GM23338 (cell line): ENCODE results near the gene SUSD3. TPM values are rescaled to one million over a fixed set of nuclear protein-coding genes. Genes with fewer than 3 reads are reported as not detected.
"Not testable (repeated sequence)": the region's sequence is repeated elsewhere in the genome, so short reads cannot be mapped to it uniquely, and the experiment has no call there.

Experiments used
- ATAC-seq: fragments of 200-7000 bp; cut with Tn5 transposase; 3 replicates; pipeline ENCODE4 v1.9.1; 2020
- DNase-seq: peaks from one replicate; pipeline ENCODE4 v3.0.0-alpha.2; 2015; ENCODE audit warnings: low spot score
- H2AFZ ChIP-seq: fragments of 200-600 bp; sonication (generic); 2 replicates; pipeline ENCODE4 v1.8.0; 2016; ENCODE audit warnings: antibody characterized with exemption, mild to moderate bottlenecking, moderate library complexity
- H3F3A ChIP-seq: fragments of 200-600 bp; sonication (generic); replicated peaks from 2 replicates; pipeline ENCODE4 v1.8.0; 2017; ENCODE audit warnings: antibody characterized with exemption, mixed run types, low read depth
- H3K27ac ChIP-seq: fragments of 200-600 bp; sonication (generic); 2 replicates; pipeline ENCODE4 v1.6.1; 2016; ENCODE audit warnings: low read depth
- H3K27me3 ChIP-seq: fragments of 200-600 bp; sonication (generic); 2 replicates; pipeline ENCODE4 v1.8.0; 2016; ENCODE audit warnings: mild to moderate bottlenecking, mixed run types, moderate library complexity; ENCODE audit not compliant: insufficient read depth
- H3K36me3 ChIP-seq: fragments of 200-600 bp; sonication (generic); 2 replicates; pipeline ENCODE4 v1.8.0; 2016; ENCODE audit warnings: mild to moderate bottlenecking; ENCODE audit not compliant: insufficient read depth
- H3K4me1 ChIP-seq: fragments of 200-600 bp; sonication (generic); 2 replicates; pipeline ENCODE4 v1.8.0; 2016; ENCODE audit warnings: mild to moderate bottlenecking, moderate library complexity; ENCODE audit not compliant: insufficient read depth
- H3K4me2 ChIP-seq: fragments of 200-600 bp; sonication (generic); 2 replicates; pipeline ENCODE4 v1.7.1; 2017; ENCODE audit warnings: mixed run types
- H3K4me3 ChIP-seq: fragments of 200-600 bp; sonication (generic); 2 replicates; pipeline ENCODE4 v1.6.1; 2016; ENCODE audit warnings: mixed run types
- H3K79me2 ChIP-seq: fragments of 200-600 bp; sonication (generic); replicated peaks from 2 replicates; pipeline ENCODE4 v1.8.0; 2017; ENCODE audit warnings: mild to moderate bottlenecking; ENCODE audit not compliant: insufficient read depth
- H3K9me2 ChIP-seq: fragments of 200-600 bp; sonication (generic); 2 replicates; pipeline ENCODE4 v1.8.0; 2017; ENCODE audit not compliant: insufficient read depth
- H4K20me1 ChIP-seq: fragments of 200-600 bp; sonication (generic); replicated peaks from 2 replicates; pipeline ENCODE4 v1.8.0; 2017; ENCODE audit warnings: mild to moderate bottlenecking; ENCODE audit not compliant: insufficient read depth
- H3K27ac Mint-ChIP-seq: 2 replicates; pipeline ENCODE4 v1.8.0; 2020; ENCODE audit warnings: inconsistent platforms, mild to moderate bottlenecking, moderate library complexity, mixed read lengths
- H3K27me3 Mint-ChIP-seq: 3 replicates; pipeline ENCODE4 v1.8.0; 2022; ENCODE audit warnings: low read depth, mild to moderate bottlenecking, moderate library complexity, mixed read lengths, inconsistent platforms; ENCODE audit not compliant: insufficient read depth, poor library complexity
- H3K36me3 Mint-ChIP-seq: 3 replicates; pipeline ENCODE4 v1.8.0; 2021; ENCODE audit warnings: low read depth, mild to moderate bottlenecking, inconsistent platforms, moderate library complexity, mixed read lengths
- H3K4me1 Mint-ChIP-seq: 3 replicates; pipeline ENCODE4 v1.8.0; 2020; ENCODE audit warnings: mild to moderate bottlenecking, inconsistent platforms, mixed read lengths
- H3K4me3 Mint-ChIP-seq: 3 replicates; pipeline ENCODE4 v1.8.0; 2021; ENCODE audit warnings: moderate library complexity, mild to moderate bottlenecking, inconsistent platforms, mixed read lengths
- H3K9me3 Mint-ChIP-seq: 3 replicates; pipeline ENCODE4 v1.8.0; 2020; ENCODE audit warnings: moderate library complexity, mild to moderate bottlenecking, inconsistent platforms, mixed read lengths
- CREB1 ChIP-seq: fragments of 250-450 bp; sonication (Bioruptor Pico); IDR thresholded peaks from 2 replicates; pipeline ENCODE4 v1.5.0; 2020; ENCODE audit warnings: low read depth, mild to moderate bottlenecking, moderate library complexity
- EZH2phosphoT487 ChIP-seq: fragments of 200-600 bp; sonication (generic); IDR thresholded peaks from one replicate; pipeline ENCODE4 v1.8.1; 2018; ENCODE audit warnings: antibody characterized with exemption; ENCODE audit not compliant: unreplicated experiment
- JUNB ChIP-seq: IDR thresholded peaks from one replicate; pipeline ENCODE4 v1.6.1; 2016; ENCODE audit warnings: antibody characterized with exemption; ENCODE audit not compliant: unreplicated experiment
- NANOG ChIP-seq: IDR thresholded peaks from 2 replicates; pipeline ENCODE4 v1.6.1; 2016; ENCODE audit warnings: antibody characterized with exemption, borderline replicate concordance
- POLR2AphosphoS5 ChIP-seq: IDR thresholded peaks from 2 replicates; pipeline ENCODE4 v1.6.1; 2016; ENCODE audit warnings: antibody characterized with exemption, low read depth
- STAT1 ChIP-seq: IDR thresholded peaks from one replicate; pipeline ENCODE4 v1.6.1; 2016; ENCODE audit warnings: antibody characterized with exemption; ENCODE audit not compliant: unreplicated experiment
- ZNF114 ChIP-seq: fragments of 250-450 bp; sonication (Bioruptor Pico); IDR thresholded peaks from 2 replicates; pipeline ENCODE4 v1.5.0; 2020; ENCODE audit warnings: mild to moderate bottlenecking, moderate library complexity
- ZNF331 ChIP-seq: fragments of 250-450 bp; sonication (Bioruptor Pico); IDR thresholded peaks from 2 replicates; pipeline ENCODE4 v1.5.0; 2020; ENCODE audit warnings: low read depth, mild to moderate bottlenecking, moderate library complexity
- polyA plus RNA-seq: library from polyadenylated mRNA; unstranded; fragments of >200 nt; fragmentation: Nextera tagmentation; extraction: Ambion mirVana; gene quantifications from 2 replicates; pipeline ENCODE4 v1.2.1, GENCODE V29; 2016
- total RNA-seq: library from RNA; depleted of rRNA; stranded (reverse); fragments of >200 nt; shearing (Covaris generic); gene quantifications from 2 replicates; pipeline ENCODE4 v1.2.3, GENCODE V29; 2014
- TF ChIP-seq, protein P1 (sequence below): fragments of 250-450 bp; sonication (Bioruptor Pico); IDR thresholded peaks from 2 replicates; pipeline ENCODE4 v1.5.0; 2020; ENCODE audit warnings: mild to moderate bottlenecking, moderate library complexity
- TF ChIP-seq, protein P2 (sequence below): IDR thresholded peaks from 2 replicates; pipeline ENCODE4 v1.6.1; 2016; ENCODE audit warnings: antibody characterized with exemption
- TF ChIP-seq, protein P3 (sequence below): IDR thresholded peaks from one replicate; pipeline ENCODE4 v1.6.1; 2018; ENCODE audit warnings: antibody characterized with exemption; ENCODE audit not compliant: unreplicated experiment

Gene SUSD3
- total and polyA plus RNA-seq, 2 experiments from 2014 or later: 6.9 to 20.1 TPM

DNA sequence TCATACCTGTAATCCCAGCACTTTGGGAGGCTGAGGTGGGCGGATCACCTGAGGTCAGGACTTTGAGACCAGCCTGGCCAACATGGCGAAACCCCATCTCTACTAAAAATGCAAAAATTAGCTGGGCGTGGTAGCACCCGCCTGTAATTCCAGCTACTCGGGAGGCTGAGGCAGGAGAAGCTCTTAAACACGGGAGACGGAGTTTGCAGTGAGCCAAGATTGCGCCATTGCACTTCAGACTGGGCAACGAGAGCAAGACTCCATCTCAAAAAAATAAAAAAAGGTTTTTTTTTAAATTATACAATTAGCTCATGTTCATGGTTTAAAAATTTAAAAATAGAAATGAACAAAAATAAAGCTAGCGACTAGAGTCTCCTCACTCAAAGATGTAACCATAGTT is 43.3 kb upstream of the SUSD3 start:
- not testable (repeated sequence) for ATAC-seq, H4K20me1 ChIP-seq, H3K4me3 Mint-ChIP-seq, H3K4me1 ChIP-seq, H3K36me3 Mint-ChIP-seq, H3K4me2 ChIP-seq, H3K27me3 Mint-ChIP-seq, H2AFZ ChIP-seq, H3K4me3 ChIP-seq, H3K27ac Mint-ChIP-seq, H3K79me2 ChIP-seq, H3K9me3 Mint-ChIP-seq, H3K9me2 ChIP-seq, H3F3A ChIP-seq, H3K27me3 ChIP-seq, DNase-seq, H3K27ac ChIP-seq, H3K36me3 ChIP-seq
- H3K4me1 Mint-ChIP-seq: peaks cover 22% of the 10 kb centered on the region; the same call in 2 of the 3 replicates

DNA sequence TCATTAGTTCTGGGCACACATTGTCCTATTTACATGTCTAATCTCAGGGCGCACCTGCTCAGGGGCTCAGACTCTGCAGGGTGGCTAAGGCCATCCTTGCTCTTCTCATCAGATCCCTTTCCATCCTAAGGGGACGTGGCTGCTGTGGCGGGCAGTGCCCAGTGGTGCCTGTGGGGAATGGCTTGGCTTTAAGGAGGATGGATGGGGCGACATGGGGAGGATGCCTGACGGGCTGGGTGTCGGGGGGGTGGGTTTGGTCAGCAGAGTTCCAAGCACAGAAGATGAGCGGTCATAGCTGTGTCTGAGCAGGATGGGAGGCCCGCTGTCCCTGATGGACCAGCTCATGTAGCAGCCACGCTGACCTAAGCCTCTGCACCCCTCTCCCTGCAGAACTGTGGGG is 40.9 kb upstream of the SUSD3 start:
- Histone ChIP-seq H3K36me3 (no peaks in the 10 kb centered on the region), H3K4me1 (no peaks in the 10 kb centered on the region; the same call in 1 of the 2 replicates), H3K27ac (no peak overlapping the region), H3K79me2 (no peaks in the 10 kb centered on the region), H3K27me3 (no peaks in the 10 kb centered on the region), H4K20me1 (no peaks in the 10 kb centered on the region), H2AFZ (no peak overlapping the region), H3F3A (no peaks in the 10 kb centered on the region), H3K4me3 (no peak overlapping the region), H3K4me2 (no peak overlapping the region), H3K9me2 (no peaks in the 10 kb centered on the region)
- ATAC-seq (no peak), DNase-seq (no peak)
- H3K4me3 Mint-ChIP-seq: no peak overlapping the region
- no peaks in the 10 kb centered on the region for H3K9me3 Mint-ChIP-seq
- peaks cover 22% of the 10 kb centered on the region; the same call in 2 of the 3 replicates for H3K4me1 Mint-ChIP-seq
- peaks cover 6% of the 10 kb centered on the region for H3K27me3 Mint-ChIP-seq
- H3K36me3 Mint-ChIP-seq: no peaks in the 10 kb centered on the region
- H3K27ac Mint-ChIP-seq: no peak overlapping the region
- no peak for TF ChIP-seq CREB1 (CRISPR knock-in tag)
- no peak for TF ChIP-seq ZNF331 (CRISPR knock-in tag)
- TF ChIP-seq, protein P1, sequence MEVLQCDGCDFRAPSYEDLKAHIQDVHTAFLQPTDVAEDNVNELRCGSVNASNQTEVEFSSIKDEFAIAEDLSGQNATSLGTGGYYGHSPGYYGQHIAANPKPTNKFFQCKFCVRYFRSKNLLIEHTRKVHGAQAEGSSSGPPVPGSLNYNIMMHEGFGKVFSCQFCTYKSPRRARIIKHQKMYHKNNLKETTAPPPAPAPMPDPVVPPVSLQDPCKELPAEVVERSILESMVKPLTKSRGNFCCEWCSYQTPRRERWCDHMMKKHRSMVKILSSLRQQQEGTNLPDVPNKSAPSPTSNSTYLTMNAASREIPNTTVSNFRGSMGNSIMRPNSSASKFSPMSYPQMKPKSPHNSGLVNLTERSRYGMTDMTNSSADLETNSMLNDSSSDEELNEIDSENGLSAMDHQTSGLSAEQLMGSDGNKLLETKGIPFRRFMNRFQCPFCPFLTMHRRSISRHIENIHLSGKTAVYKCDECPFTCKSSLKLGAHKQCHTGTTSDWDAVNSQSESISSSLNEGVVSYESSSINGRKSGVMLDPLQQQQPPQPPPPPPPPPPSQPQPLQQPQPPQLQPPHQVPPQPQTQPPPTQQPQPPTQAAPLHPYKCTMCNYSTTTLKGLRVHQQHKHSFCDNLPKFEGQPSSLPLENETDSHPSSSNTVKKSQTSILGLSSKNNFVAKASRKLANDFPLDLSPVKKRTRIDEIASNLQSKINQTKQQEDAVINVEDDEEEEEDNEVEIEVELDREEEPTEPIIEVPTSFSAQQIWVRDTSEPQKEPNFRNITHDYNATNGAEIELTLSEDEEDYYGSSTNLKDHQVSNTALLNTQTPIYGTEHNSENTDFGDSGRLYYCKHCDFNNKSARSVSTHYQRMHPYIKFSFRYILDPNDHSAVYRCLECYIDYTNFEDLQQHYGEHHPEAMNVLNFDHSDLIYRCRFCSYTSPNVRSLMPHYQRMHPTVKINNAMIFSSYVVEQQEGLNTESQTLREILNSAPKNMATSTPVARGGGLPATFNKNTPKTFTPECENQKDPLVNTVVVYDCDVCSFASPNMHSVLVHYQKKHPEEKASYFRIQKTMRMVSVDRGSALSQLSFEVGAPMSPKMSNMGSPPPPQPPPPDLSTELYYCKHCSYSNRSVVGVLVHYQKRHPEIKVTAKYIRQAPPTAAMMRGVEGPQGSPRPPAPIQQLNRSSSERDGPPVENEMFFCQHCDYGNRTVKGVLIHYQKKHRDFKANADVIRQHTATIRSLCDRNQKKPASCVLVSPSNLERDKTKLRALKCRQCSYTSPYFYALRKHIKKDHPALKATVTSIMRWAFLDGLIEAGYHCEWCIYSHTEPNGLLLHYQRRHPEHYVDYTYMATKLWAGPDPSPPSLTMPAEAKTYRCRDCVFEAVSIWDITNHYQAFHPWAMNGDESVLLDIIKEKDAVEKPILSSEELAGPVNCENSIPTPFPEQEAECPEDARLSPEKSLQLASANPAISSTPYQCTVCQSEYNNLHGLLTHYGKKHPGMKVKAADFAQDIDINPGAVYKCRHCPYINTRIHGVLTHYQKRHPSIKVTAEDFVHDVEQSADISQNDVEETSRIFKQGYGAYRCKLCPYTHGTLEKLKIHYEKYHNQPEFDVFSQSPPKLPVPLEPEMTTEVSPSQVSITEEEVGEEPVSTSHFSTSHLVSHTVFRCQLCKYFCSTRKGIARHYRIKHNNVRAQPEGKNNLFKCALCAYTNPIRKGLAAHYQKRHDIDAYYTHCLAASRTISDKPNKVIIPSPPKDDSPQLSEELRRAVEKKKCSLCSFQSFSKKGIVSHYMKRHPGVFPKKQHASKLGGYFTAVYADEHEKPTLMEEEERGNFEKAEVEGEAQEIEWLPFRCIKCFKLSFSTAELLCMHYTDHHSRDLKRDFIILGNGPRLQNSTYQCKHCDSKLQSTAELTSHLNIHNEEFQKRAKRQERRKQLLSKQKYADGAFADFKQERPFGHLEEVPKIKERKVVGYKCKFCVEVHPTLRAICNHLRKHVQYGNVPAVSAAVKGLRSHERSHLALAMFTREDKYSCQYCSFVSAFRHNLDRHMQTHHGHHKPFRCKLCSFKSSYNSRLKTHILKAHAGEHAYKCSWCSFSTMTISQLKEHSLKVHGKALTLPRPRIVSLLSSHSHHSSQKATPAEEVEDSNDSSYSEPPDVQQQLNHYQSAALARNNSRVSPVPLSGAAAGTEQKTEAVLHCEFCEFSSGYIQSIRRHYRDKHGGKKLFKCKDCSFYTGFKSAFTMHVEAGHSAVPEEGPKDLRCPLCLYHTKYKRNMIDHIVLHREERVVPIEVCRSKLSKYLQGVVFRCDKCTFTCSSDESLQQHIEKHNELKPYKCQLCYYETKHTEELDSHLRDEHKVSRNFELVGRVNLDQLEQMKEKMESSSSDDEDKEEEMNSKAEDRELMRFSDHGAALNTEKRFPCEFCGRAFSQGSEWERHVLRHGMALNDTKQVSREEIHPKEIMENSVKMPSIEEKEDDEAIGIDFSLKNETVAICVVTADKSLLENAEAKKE (CRISPR knock-in tag): no peak
- no peak for TF ChIP-seq EZH2phosphoT487
- no peak for TF ChIP-seq JUNB
- TF ChIP-seq STAT1: no peak
- TF ChIP-seq, protein P2, sequence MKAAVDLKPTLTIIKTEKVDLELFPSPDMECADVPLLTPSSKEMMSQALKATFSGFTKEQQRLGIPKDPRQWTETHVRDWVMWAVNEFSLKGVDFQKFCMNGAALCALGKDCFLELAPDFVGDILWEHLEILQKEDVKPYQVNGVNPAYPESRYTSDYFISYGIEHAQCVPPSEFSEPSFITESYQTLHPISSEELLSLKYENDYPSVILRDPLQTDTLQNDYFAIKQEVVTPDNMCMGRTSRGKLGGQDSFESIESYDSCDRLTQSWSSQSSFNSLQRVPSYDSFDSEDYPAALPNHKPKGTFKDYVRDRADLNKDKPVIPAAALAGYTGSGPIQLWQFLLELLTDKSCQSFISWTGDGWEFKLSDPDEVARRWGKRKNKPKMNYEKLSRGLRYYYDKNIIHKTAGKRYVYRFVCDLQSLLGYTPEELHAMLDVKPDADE: no peak
- no peak for TF ChIP-seq POLR2AphosphoS5
- TF ChIP-seq, protein P3, sequence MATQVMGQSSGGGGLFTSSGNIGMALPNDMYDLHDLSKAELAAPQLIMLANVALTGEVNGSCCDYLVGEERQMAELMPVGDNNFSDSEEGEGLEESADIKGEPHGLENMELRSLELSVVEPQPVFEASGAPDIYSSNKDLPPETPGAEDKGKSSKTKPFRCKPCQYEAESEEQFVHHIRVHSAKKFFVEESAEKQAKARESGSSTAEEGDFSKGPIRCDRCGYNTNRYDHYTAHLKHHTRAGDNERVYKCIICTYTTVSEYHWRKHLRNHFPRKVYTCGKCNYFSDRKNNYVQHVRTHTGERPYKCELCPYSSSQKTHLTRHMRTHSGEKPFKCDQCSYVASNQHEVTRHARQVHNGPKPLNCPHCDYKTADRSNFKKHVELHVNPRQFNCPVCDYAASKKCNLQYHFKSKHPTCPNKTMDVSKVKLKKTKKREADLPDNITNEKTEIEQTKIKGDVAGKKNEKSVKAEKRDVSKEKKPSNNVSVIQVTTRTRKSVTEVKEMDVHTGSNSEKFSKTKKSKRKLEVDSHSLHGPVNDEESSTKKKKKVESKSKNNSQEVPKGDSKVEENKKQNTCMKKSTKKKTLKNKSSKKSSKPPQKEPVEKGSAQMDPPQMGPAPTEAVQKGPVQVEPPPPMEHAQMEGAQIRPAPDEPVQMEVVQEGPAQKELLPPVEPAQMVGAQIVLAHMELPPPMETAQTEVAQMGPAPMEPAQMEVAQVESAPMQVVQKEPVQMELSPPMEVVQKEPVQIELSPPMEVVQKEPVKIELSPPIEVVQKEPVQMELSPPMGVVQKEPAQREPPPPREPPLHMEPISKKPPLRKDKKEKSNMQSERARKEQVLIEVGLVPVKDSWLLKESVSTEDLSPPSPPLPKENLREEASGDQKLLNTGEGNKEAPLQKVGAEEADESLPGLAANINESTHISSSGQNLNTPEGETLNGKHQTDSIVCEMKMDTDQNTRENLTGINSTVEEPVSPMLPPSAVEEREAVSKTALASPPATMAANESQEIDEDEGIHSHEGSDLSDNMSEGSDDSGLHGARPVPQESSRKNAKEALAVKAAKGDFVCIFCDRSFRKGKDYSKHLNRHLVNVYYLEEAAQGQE: no peak
- TF ChIP-seq NANOG: no peak
- TF ChIP-seq ZNF114: no peak
